OCI-LY1 (cell line): ENCODE data around the gene HAND2.

ENCODE experiments used
- CTCF ChIP-seq: fragments of 200-600 bp; sonication (generic), shearing (Covaris generic); IDR thresholded peaks from 2 replicates; pipeline ENCODE4 v1.5.1; 2017; ENCODE audit warnings: mild to moderate bottlenecking, antibody characterized with exemption, low read length, moderate library complexity, mixed read lengths
- EZH2 ChIP-seq: fragments of 200-600 bp; sonication (generic), shearing (Covaris generic); IDR thresholded peaks from 2 replicates; pipeline ENCODE4 v1.8.0; 2017; ENCODE audit warnings: borderline replicate concordance, mixed run types, mild to moderate bottlenecking, antibody characterized with exemption, low read length, moderate library complexity, mixed read lengths

DNA sequence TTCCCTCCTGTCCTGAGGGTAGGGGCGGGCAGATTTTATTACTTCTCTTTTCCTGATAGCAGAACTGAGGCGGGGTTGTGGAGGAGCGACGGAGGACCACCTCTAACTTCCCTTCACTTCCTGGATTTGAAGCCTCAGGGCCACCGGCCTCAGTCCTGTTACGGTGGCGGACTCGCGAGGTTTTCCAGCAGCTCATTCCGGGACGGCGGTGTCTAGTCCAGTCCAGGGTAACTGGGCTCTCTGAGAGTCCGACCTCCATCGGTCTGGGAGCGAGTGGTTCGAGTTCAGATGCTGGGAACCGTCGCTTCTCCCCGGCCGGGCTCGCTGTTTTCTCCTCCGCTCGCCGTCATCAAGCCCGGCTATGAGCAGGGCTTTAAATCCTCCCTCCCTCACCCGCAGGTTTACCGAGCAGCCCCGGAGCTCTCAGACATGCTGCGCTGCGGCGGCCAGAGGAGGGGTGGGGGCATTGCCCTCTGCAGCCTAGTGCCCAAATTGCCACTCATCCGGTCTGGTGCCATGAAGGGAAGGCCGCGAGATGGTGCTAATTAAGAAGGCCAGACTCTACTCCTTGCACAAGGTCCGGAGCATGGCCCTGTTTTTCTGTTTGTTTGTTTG is 23.3 kb downstream of the HAND2 start:
- TF ChIP-seq CTCF (no peak), EZH2 (no peak)
